Gastroesophageal sphincter (tissue), 4 donors: Measurements from ENCODE around the gene PLEKHM3. TPM values are rescaled to one million over a fixed set of nuclear protein-coding genes. Genes with fewer than 3 reads are reported as not detected.

ENCODE experiments used
- ATAC-seq: fragments of 150-250 bp; one replicate; pipeline ENCODE4 v1.9.1; 2016; ENCODE audit warnings: mild to moderate bottlenecking, moderate library complexity
- H3K27ac ChIP-seq, 4 donors: fragments of 200-600 bp; sonication (generic) in 3 of 4; 1 replicate in 3 of 4; 2 replicates in 1 of 4; pipeline ENCODE4 v1.5.1; 2016 to 2019
- H3K27me3 ChIP-seq: fragments of 200-600 bp; sonication (generic); one replicate; pipeline ENCODE4 v1.5.1; 2019
- H3K36me3 ChIP-seq, 2 donors: fragments of 200-600 bp; sonication (generic); one replicate each; pipeline ENCODE4 v1.5.1; 2019; ENCODE audit warnings: control low read depth in 1 of 2
- H3K4me1 ChIP-seq, 3 donors: fragments of 200-600 bp; sonication (generic); 1 replicate in 2 of 3; 2 replicates in 1 of 3; pipeline ENCODE4 v1.5.1; 2016 to 2019; ENCODE audit warnings: control low read depth in 2 of 3
- H3K4me3 ChIP-seq, 2 donors: fragments of 200-600 bp; sonication (generic); one replicate each; pipeline ENCODE4 v1.5.1; 2019; ENCODE audit warnings: mild to moderate bottlenecking in 1 of 2, moderate library complexity in 1 of 2
- H3K9me3 ChIP-seq, 3 donors: fragments of 200-600 bp; sonication (generic); one replicate each; pipeline ENCODE4 v1.5.1; 2017 to 2019; ENCODE audit warnings: control low read depth in 2 of 3
- CTCF ChIP-seq, 4 experiments: fragments of 200-600 bp in 2 of 4; fragments of 450-650 bp in 2 of 4; sonication (generic) in 1 of 4; IDR thresholded peaks; one replicate each; pipeline ENCODE4 v1.5.1; 2017 to 2019; ENCODE audit warnings: antibody characterized with exemption in 4 of 4, mild to moderate bottlenecking in 2 of 4, moderate library complexity in 2 of 4
- EP300 ChIP-seq: sonication (generic); formaldehyde crosslinking; IDR thresholded peaks from one replicate; pipeline ENCODE4 v1.6.1; 2017; ENCODE audit warnings: antibody characterized with exemption, mild to moderate bottlenecking
- POLR2A ChIP-seq, 2 donors: fragments of 450-650 bp; IDR thresholded peaks; one replicate each; pipeline ENCODE4 v1.6.1; 2017; ENCODE audit warnings: antibody characterized with exemption in 2 of 2, mild to moderate bottlenecking in 2 of 2, moderate library complexity in 1 of 2
- POLR2AphosphoS5 ChIP-seq: sonication (generic); formaldehyde crosslinking; IDR thresholded peaks from one replicate; pipeline ENCODE4 v1.6.1; 2017; ENCODE audit warnings: antibody characterized with exemption
- WGBS, 2 donors: methylation state at CpG; one replicate each; pipeline ENCODE4 v1.1.5; 2018; ENCODE audit warnings: low coverage in 1 of 2; 5-methylcytosine and 5-hydroxymethylcytosine counted together
- total RNA-seq, 4 donors: library from RNA; depleted of rRNA; stranded (reverse); fragments of >200 nt; gene quantifications; one replicate each; pipeline ENCODE4 v1.1.0, GENCODE V29; 2016

PLEKHM3 gene
- total RNA-seq, 4 donors from 2014 or later = 21.4 to 35.5 (median 29.7) TPM

GRCh38 chr2:207925601-207926000, 99.7 kb downstream of the PLEKHM3 start:
- Histone ChIP-seq H3K9me3 (no peaks in the 10 kb centered on the region), H3K36me3 (peaks cover 0 to 2% of the 10 kb centered on the region in 2 donors), H3K27me3 (no peaks in the 10 kb centered on the region), H3K4me3 (no peak overlapping the region), H3K4me1 (peaks cover 2 to 31% (median 3%) of the 10 kb centered on the region in 3 donors), H3K27ac (peak overlapping the region; percentile 70 to 81 (median 73))
- ATAC-seq = no peak
- WGBS, 2 donors = 95 to 100% methylated on average over 1 to 8 of the region's 8 CpGs
- TF ChIP-seq POLR2AphosphoS5 (no peak), EP300 (no peak), POLR2A (IDR thresholded peaks at IDR 0.05) (no peak), CTCF (IDR thresholded peaks at IDR 0.05) (no peak)

GRCh38 chr2:207921606-207922005, 103.7 kb downstream of the PLEKHM3 start:
- no peaks in the 10 kb centered on the region for H3K36me3 ChIP-seq
- ATAC-seq = no peak
- H3K27me3 ChIP-seq = no peaks in the 10 kb centered on the region
- TF ChIP-seq POLR2A (IDR thresholded peaks at IDR 0.05) (no peak), CTCF (IDR thresholded peaks at IDR 0.05) (no peak), POLR2AphosphoS5 (no peak), EP300 (no peak)
- no peak overlapping the region for H3K4me3 ChIP-seq
- no peaks in the 10 kb centered on the region for H3K9me3 ChIP-seq
- no peak overlapping the region for H3K27ac ChIP-seq
- peaks cover 2 to 13% (median 3%) of the 10 kb centered on the region in 3 donors for H3K4me1 ChIP-seq

- no peak for ATAC-seq
- H3K27ac ChIP-seq = no peak overlapping the region
- 71 to 84% methylated on average over 2 to 6 of the region's 6 CpGs for WGBS, 2 donors
- TF ChIP-seq POLR2A (IDR thresholded peaks at IDR 0.05) = no peak
- no peak for TF ChIP-seq POLR2AphosphoS5
- TF ChIP-seq CTCF (IDR thresholded peaks at IDR 0.05) = no peak
- no peak for TF ChIP-seq EP300
- no peak overlapping the region for H3K4me3 ChIP-seq
- H3K36me3 ChIP-seq = no peaks in the 10 kb centered on the region
- peaks cover 0 to 4% (median 0%) of the 10 kb centered on the region in 3 donors for H3K4me1 ChIP-seq
- no peaks in the 10 kb centered on the region for H3K27me3 ChIP-seq
- H3K9me3 ChIP-seq = no peaks in the 10 kb centered on the region
Measured at GRCh38 chr2:207920721-207921120, 104.6 kb downstream of the PLEKHM3 start.

GRCh38 chr2:207920321-207920720, 105.0 kb downstream of the PLEKHM3 start:
- Histone ChIP-seq H3K36me3 (no peaks in the 10 kb centered on the region), H3K4me3 (no peak overlapping the region), H3K27me3 (no peaks in the 10 kb centered on the region), H3K9me3 (no peaks in the 10 kb centered on the region), H3K4me1 (no peaks in the 10 kb centered on the region), H3K27ac (no peak overlapping the region)
- no peak for ATAC-seq
- TF ChIP-seq CTCF (IDR thresholded peaks at IDR 0.05) = no peak
- 74 to 85% methylated on average over 3 of the region's 3 CpGs for WGBS, 2 donors

GRCh38 chr2:207919164-207919919, 106.0 kb downstream of the PLEKHM3 start:
- H3K27me3 ChIP-seq = no peaks in the 10 kb centered on the region
- no peaks in the 10 kb centered on the region for H3K9me3 ChIP-seq
- H3K4me1 ChIP-seq = no peaks in the 10 kb centered on the region
- TF ChIP-seq POLR2A (IDR thresholded peaks at IDR 0.05) (no peak), CTCF (IDR thresholded peaks at IDR 0.05) (no peak), EP300 (no peak), POLR2AphosphoS5 (no peak)
- no peak for ATAC-seq
- no peak overlapping the region for H3K4me3 ChIP-seq
- no peak overlapping the region for H3K27ac ChIP-seq
- 82% methylated on average over 6 to 8 of the region's 8 CpGs for WGBS, 2 donors
- H3K36me3 ChIP-seq = no peaks in the 10 kb centered on the region
